ENCODE measurements around the gene PARP3.

The PARP3 gene

DNA sequence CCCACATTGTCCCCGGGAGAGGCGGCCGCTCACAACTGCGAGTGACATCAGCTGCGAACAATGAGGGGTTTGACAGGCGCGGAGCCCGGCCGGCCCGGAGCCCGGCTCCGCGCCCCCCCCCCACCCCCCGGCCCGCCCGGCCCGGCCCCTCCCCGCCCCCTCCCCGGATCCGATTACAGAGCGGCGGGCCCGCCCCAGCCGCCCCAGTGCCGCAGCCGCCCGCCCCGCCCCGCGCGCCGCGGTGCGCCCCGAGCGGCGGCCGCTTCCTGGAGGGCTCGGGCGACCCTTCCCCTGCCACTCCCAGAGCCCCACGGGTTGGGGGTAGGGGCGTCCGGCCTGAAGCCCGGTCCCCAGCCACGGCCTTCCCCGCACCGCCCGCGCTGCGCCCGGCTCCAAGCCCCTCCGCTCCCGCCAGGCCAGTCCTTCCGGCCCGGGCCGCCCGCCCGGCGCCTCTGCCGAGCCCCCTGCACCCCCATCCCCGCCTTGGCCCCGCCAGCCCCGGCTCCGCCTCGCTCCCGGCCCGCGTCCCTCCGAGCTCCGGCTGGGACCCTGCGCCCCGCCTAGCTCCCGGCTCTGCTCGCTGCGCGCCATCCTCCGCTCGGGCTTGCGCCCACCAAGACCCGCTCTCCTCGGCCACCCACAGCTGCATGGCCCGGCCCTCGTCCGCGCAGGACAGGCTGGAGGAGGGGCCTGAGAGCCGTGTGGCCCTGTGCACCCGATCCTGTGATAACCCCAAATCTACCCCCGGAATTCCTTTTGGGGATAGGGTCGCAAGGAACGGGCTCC lies 25.4 kb downstream of the PARP3 start, which contains the start of gene PCBP4:
Gene PCBP4, minus strand, starts transcription at position 71 of the 786 bp plus-strand sequence. CDS start 6,214 bp downstream, outside the sequence.
- peak; percentile 6 for DNase-seq

DNA sequence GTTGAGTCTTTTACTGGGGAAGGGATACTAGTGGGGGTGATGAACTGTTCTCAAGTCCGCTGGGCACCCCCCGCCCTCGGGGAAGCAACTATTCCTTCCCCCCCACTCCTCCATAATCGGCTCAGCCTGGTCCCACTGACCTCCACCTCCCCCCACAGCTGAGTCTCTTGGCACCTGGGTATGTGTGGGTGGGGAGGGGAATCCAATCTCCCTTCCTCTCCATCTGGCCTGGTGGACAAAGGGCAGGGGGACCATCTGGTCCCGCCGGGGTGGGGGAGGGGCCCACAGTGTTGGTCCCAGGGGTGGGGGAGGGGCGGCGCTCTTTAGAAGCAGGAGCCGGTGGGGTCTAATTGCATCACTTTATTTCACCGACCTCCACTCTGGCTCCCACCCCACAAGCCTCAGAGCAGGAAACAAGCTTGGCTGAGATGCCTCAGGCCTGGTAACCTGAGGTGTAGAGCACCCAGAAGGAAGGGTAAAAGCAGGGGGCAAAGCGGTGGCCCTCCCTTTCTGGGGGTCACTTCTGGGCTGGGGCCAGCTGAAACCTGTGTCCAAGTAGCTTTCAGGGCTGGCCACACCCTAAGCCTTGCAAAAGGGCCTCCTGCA lies 26.1 kb downstream of the PARP3 start:
- no peak for DNase-seq

DNA sequence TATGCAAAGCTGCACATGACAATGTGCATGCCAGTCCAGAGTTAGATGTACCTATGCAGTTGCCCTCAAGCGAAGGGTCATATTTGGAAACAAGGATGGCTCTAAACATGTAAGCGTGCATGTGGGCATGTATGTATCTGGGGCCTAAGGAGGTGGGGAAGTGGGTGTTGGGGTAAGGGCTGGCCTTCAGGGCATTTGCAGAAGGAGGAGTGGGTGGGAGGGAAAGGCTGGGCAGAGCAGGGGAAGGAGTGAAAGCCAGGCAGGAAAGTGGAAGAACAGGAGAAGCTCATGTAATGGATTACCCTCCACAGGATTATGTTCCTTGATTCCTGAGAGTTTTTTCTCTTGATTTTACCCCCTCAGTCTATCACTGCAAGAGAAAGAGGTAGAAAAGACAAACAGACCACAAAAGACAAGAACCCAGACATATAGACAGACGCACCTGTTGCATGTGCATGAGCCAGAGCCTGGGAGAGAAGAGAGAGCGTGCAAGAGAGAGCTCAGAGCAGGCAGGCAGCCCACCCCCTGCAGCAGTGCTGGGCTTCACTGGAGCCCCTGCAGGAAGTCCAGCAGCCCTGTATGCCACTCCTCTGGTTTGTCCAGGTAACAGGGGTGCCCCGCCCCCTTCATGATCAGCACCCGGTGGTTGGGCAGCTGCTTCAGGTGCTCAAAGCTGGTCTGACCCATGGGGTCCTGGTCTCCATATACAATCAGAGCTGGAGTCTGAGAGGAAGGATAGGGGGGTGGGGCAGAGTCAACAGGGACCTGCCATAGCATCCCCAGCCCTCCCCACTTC lies 26.9 kb downstream of the PARP3 start:
- no peak for DNase-seq

DNA sequence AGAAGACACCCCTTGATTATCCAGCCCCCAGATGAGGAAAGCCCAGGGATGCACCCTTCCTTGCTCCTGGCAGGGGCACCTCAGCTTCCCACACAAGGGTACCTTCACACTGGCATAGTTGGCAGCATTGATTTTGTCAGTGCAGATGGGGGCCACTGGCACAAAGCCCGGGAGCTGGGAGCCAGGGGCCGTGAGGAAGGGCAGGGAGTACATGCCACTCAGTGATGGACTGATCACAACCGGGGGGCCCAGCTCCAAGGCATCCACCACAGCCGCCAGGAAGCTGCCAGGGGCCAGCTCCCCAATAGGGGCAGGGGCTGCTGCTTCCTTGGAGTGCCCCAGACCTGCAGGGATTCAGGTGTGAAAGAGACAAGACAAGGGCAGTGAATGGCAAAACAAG lies 27.7 kb downstream of the PARP3 start:
- no peak for DNase-seq

DNA sequence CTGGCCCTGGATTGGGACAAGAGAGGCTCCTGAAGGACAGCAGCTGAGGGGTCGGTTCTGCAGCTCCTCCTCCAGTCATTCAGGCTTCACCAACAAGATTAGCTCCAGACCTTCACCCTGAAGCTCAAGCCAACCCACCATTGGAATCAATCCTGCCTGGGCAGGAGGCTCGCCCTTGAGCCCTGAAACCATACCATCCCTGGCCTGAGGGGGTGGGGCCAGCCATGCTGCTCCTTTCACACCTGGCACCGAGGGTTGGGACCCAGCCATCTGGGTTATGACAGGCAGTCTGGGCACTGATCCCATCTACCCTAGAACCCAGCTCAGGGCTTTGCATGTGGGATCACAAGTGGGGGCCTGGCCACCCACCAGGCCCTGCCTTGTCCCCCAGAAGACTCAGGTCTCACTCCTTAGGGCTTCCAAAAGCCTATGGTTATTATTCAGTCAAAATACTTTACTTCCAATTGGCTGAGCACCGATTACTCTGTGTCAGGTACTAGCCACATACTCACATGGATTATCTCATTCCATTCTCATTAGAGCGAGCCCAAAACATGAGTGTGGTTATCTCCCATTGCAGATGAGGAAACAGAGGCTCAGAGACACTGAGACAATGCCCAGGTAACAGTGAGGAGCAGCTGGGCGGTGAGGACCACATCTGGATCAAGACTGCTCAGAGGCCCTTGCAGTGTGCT lies 28.6 kb downstream of the PARP3 start:
- no peak for DNase-seq

DNA sequence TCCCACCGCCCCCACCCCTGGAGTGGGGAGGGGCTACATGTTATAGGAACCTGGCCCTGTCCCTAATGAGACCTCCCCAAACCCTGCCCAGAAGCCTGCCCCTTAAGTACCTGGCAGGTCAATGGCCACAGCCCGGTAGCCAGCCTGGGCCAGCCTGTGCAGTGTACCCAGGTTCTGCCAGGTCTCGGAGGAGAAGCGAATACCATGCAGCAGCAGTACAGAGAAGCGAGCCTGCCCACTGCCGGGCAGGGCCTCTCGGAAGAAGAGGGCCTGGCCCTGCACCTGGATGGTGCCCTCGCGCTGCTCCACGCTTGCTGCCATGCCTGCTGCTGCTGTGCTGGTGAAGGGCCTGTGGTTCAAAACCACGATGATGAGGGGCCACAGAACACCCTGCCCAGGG lies 29.2 kb downstream of the PARP3 start:
- DNase-seq, result no peak

DNA sequence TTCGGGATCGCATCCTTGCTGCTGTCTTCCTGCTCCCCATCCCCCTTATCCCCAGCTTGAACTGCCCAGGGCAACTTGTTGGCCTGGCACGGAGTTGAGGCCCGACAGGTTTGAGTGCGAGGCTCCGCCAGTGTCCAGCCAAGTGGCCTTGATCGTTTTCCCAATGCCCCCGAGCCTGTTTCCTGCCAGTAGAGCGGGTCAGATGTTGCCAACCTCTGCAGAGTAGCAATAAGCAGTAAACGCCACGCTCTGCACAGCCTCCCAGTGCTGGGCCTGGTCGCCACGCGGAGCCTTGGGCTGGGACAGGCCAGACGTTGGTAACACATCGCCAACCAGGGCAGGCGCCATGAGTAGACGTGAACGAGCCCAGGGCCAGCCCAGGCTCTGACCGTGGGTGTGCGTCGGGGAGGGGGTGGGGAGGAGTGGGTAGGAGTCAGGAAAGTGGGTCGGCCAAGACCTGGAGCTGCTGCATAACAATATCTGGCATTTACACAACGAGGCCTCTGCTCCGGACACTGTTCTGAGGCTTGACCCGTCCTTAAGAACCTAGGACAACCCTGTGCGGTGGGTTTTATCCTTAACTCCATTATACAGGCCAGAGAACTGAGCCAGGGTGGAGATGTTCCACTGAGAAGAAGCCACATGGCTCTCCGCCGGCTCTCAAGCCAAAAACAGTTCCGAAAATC lies 32.3 kb downstream of the PARP3 start:
- DNase-seq, result no peak

DNA sequence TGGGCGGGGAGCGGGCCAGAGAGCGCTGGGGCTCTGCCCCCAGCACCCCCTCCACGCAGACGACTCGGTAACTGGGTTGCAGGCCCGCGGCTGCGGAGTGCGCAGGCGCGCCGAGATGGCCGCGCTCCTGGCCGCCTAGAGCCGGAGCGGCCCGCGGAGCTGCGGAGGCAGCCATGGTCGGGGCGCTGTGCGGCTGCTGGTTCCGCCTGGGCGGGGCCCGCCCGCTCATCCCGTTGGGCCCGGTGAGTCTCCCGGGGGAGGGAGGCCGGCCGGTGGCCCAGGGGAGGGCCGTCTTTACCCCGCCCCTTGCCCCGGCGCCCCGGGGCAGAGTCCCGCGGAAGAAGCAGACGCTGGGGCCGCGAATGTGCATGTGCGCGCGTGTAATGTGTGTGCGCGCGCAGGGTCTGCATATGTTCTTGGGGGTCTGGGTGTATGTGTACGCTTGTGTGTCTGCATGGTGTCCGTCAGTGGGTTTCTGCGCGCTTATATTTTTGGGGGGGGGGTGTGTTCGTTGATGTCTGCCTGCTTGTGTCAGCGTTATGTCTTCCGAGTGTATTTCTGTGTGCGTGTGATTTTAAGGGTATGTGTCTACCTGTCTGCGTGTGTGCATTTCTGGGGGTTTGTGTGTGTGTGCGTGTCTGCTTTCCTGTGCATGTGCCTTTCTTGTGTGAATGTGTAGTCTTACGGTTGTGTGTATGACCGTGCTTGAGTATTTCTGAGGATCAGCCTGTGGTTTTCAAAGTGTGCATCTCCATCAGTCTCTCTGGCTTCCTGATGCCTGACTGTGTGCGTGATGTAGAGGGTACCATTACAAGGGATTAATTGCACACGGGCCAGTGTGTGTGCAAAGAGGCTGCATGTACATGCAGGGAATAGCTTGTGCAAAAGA lies 33.0 kb downstream of the PARP3 start, which contains the start of gene ABHD14A:
Gene ABHD14A, plus strand, starts transcription at position 102 of the 889 bp plus-strand sequence. Its CDS starts 72 bp downstream, at position 174.
- peak; percentile 38 for DNase-seq

DNA sequence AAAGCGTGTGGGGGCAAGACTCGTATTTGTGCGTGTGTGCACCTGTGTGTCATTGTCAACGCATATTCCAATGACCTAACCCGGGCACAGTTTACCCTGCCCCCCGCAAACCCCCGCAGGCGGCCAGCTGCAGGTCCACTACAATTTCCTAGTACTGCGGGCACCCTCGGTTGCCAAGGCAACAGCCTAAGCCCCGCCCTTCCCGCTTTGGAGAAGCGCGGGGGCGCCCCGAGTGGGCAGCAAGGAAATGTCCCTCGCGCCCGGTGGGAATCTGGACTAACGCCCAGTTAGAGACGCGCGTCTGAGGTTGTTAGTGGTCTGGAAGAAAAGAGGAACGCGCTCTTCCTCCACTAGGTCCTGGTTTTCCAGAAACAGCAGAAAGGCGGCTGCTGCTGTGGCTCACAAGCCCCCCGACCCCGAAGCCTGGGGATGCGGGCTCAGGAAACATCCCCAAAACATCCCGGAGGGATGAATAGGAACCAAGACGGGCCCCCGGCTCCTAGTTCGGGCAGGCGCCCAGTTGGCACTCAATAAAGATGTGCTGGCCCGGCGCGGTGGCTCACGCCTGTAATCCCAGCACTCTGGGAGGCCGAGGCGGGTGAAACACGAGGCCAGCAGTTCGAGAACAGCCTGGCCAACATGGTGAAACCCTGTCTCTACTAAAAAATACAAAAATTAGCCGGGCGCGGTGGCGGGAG lies 33.8 kb downstream of the PARP3 start:
- DNase-seq, result no peak

DNA sequence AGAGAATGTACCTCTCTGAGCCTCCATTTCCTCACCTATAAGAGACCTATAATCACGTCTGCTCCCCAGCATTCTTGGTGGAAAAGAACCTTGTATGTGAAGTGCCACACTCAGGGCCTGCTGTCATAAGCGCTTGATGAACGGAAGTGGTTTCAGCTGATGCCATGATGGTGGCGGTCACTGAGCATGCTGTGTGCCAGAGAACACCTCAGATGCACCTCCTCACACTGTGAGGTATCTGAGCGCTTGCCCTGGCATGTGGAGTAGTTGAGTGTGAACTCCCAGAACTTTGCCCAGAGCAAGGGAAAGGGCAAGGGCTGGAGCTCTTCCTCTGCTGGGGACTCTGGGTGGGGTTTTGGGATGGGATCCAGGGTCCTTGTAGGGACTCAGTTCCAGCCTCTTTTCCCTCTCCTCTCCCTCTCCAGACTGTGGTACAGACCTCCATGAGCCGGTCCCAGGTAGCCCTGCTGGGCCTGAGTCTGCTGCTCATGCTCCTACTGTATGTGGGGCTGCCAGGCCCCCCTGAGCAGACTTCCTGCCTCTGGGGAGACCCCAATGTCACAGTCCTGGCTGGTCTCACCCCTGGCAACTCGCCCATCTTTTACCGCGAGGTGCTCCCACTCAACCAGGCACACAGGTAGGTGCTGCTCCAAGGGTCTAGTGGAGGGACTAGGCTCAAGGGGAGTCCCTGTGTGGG lies 35.4 kb downstream of the PARP3 start:
- no peak for DNase-seq

DNA sequence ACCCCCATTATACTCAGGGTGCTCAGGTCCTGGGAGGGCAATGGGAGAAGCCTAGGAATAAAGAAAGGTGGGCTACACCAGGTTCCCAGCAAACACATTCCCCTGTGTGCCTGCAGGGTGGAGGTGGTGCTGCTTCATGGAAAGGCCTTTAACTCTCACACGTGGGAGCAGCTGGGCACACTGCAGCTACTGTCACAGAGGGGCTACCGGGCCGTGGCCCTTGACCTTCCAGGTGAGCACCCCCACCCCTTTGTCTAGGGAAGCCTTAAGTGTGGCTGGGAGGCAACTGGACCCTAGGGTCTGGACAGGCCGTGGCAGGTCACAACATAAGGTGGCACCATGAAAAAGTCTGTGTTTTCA lies 36.0 kb downstream of the PARP3 start:
- DNase-seq, result no peak

DNA sequence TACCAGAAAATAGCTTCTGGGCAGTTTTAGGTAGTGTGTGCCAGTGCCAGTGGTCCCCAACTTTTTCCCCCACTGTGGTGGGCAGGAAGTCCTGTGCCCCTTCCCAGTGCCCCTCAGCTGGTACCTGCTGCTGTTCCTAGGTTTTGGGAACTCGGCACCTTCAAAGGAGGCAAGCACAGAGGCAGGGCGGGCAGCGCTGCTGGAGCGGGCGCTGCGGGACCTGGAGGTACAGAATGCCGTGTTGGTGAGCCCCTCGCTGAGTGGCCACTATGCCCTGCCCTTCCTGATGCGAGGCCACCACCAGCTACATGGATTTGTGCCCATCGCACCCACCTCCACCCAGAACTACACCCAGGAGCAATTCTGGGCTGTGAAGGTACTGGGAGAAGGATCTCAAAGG lies 38.1 kb downstream of the PARP3 start:
- no peak for DNase-seq

DNA sequence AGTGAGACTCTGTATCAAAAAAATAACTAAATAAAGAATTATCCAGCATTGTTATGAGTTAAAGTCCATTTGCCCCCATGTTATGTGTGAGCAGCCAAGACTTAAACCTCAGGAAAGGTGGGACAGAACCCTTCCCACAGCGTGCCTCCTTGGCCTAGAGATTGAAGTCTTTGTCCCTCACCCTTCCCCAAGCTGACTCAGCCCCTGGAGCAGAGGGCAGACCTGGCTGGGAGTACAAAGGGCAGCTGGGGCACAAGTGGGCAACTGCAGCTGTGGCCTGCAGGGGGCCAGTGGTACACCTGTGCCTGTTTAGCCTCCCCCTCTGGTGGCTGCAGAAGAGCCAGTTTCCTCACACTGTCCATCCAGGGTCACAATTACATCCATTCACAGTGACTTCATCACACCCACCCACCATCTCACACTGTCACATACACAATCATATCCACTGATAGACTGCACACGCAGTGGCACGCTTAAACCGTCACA lies 40.2 kb downstream of the PARP3 start:
- peak; percentile 40 for DNase-seq

DNA sequence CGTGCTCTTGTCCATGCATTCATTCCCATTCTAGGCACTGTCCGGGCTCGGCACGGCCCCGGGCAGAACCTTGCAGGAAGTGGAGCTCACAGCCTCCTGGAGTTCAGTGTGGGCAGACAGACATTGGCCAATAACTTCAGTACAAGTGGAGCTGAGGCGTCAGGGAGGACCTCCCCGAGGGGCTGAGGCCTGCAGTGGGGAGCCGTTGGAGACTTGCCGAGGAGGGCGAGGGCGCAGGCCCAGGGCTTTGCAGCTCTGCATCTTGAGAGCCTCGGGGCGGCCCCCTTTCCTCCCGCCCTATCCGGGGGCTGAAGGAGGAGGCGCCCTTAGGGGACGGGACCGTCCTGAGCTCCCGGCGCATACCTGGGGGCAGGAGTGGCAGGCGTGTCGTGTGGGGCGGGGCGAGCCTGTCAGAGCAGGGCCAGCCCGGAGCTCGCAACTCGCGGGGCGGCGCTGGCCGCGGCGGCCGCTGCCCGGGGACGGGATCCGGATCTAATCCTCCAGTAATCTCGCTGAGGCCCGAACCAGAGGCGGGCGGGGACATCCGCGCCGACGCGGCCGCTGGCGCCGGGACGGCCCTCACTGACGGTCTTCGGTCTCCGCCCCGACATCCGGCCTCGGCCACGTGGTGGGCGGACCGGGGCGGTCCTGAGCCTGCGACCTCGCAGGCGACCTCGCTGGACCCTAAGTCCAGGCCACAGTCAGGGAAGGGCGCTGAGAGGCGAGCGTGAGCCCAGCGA lies 40.8 kb downstream of the PARP3 start, which contains the start of gene ACY1:
Gene ACY1, plus strand, starts transcription at position 698 of the 740 bp plus-strand sequence. CDS start 530 bp downstream, outside the sequence.
- peak; percentile 36 for DNase-seq

DNA sequence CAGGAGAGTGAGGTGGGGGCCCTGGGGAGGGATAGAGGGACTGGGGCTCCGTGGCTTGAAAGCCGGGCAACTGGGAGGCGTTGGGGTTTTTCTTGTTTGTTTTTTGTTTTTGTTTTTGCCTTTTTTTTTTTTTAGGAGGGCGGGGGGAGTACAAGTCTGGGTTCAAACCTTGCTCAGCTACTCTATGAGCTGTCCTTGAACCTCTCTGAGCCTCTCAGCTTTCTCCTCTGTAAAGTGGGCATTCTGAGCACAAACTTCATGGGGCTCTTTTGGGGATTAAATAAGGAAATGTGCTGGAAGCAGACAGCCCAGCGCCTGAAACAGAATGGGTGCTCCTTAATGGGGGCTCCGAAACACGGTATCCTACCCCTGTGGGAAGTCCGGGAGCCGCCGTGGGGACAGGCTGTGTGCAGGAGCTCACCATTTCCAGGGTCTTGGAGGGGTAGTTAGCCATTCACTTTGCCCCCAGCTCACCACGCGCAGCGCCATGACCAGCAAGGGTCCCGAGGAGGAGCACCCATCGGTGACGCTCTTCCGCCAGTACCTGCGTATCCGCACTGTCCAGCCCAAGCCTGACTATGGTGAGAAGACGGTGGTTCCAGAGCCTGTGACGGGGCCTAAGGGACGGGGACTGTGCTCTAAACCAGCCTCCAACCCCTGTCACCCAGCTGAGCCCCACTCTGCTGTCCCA lies 41.6 kb downstream of the PARP3 start:
- no peak for DNase-seq

DNA sequence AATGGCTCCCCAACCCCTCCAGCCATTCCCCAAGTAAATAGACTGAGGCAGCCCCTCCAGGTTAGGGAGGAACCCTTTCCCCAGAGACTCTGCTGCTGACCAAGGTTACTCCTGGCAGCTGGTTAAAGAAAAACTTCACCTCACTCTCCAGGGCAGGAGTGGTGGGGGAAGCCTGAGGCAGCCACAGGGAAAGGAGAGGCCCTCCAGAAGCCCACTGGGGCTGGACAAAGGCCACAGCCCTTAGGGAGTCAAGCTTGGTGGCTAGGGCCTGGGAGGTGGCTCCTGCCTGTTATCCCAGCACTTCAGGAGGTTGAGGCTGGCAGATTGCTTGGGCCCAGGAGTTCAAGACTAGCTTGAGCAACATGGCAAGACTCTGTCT lies 42.1 kb downstream of the PARP3 start:
- no peak for DNase-seq

DNA sequence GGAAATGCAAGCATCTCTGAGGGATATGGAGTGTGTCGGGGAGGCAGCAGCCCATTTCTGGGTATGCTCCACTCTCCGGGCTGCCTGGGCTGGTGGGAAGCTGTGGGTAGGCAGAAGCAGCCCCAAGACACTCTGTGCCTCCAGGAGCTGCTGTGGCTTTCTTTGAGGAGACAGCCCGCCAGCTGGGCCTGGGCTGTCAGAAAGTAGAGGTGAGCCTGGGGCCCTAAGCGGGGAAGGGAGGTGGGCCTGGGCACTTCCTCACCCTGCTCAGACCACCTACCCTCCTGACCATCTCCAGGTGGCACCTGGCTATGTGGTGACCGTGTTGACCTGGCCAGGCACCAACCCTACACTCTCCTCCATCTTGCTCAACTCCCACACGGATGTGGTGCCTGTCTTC lies 42.9 kb downstream of the PARP3 start:
- DNase-seq, result no peak

Data from NCI-H1105 treated with DMSO at 0.1 percent for 48 hours (cell line).